Raji (cell line): ENCODE measurements around the gene POLR3C.

ENCODE experiments used
- POLR2A ChIP-seq: IDR thresholded peaks from 2 replicates; pipeline ENCODE4 v1.6.1; 2011; ENCODE audit warnings: low read depth, low read length, control low read depth; ENCODE audit not compliant: insufficient read depth

POLR3C gene

GRCh38 chr1:145858238-145858900 lies 34.4 kb downstream of the POLR3C start:
- no peak for TF ChIP-seq POLR2A

GRCh38 chr1:145858901-145859490 lies 35.0 kb downstream of the POLR3C start, which contains the start of gene PIAS3:
TSS of gene PIAS3 (minus strand) at chr1:145859081. CDS start at chr1:145858990, 91 bp downstream.
- no peak; the same call in 1 of the 2 replicates for TF ChIP-seq POLR2A

- TF ChIP-seq POLR2A = peak; percentile 77
These were observed 35.6 kb downstream of the POLR3C start for GRCh38 chr1:145859491-145860023.

GRCh38 chr1:145863282-145864018 lies 39.5 kb downstream of the POLR3C start:
- TF ChIP-seq POLR2A = no peak

GRCh38 chr1:145868232-145868631 lies 44.2 kb downstream of the POLR3C start:
- no peak for TF ChIP-seq POLR2A

- no peak for TF ChIP-seq POLR2A
These were observed 48.3 kb downstream of the POLR3C start for GRCh38 chr1:145871994-145872924.

- no peak for TF ChIP-seq POLR2A
These were observed 50.6 kb downstream of the POLR3C start for GRCh38 chr1:145874646-145875045.

GRCh38 chr1:145877923-145878486 lies 54.0 kb downstream of the POLR3C start:
- no peak for TF ChIP-seq POLR2A

- TF ChIP-seq POLR2A = no peak
These were observed 54.7 kb downstream of the POLR3C start for GRCh38 chr1:145878724-145879123.

GRCh38 chr1:145879775-145880174 lies 55.8 kb downstream of the POLR3C start:
- no peak for TF ChIP-seq POLR2A

- TF ChIP-seq POLR2A = no peak
These were observed 60.7 kb downstream of the POLR3C start for GRCh38 chr1:145884675-145885074.

GRCh38 chr1:145885738-145886287 lies 61.8 kb downstream of the POLR3C start, which contains the start of gene ANKRD35:
TSS of gene ANKRD35 (minus strand) at chr1:145885866. CDS start at chr1:145885758, 108 bp downstream.
- no peak for TF ChIP-seq POLR2A

- no peak for TF ChIP-seq POLR2A
These were observed 62.4 kb downstream of the POLR3C start for GRCh38 chr1:145886390-145886789.

GRCh38 chr1:145886816-145887215 lies 62.8 kb downstream of the POLR3C start:
- no peak for TF ChIP-seq POLR2A
